ENCODE measurements around the gene SYNCRIP.
A peak's percentile ranks its signal among the peaks of the same experiment; 100 is the strongest.
"Not testable (repeated sequence)": the region's sequence is repeated elsewhere in the genome, so short reads cannot be mapped to it uniquely, and the experiment has no call there.

The SYNCRIP gene

DNA sequence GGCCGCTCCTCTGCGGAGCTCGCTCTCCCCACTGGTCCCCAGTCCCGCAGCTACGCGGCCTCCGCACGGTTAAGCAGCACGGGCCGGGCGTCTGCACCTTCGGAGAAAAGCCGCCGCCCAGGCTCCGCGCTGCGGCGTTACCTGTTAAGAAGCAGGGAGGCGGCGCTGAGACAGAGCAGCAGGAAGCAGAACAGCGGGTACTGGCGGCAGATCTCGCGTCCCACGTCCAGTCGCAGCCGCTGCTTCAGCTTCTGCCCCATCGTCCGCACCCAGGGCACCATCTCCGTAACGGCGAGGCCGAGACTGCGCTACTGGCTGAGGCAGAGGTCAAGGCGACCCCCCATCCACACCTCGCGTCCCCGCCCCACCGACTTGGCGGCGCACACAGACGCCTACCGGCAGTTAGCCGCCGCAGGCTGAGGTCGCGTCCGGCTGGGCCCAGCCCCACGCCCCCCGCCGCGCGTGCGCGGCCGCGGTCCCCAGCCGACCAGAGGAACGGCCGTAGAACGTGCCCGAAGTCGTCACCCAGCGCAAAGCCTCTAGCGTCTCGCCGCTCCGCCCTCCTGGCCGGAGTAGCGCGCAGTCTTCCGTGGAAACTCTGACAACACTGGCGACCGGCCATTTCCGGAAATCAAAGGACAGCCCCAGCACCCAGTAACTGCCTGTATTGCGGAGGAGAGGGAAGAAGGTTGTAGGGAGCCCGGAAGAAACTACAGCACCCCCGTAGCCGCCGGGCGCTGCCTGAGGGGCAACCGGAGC, 49.1 kb downstream of the SYNCRIP start, which contains the start of gene SNX14:
Gene SNX14 (minus strand): TSS at position 421 of the 759 bp plus-strand sequence. CDS start 140 bp downstream, at position 281.
- peak; percentile 92 for DNase-seq

DNA sequence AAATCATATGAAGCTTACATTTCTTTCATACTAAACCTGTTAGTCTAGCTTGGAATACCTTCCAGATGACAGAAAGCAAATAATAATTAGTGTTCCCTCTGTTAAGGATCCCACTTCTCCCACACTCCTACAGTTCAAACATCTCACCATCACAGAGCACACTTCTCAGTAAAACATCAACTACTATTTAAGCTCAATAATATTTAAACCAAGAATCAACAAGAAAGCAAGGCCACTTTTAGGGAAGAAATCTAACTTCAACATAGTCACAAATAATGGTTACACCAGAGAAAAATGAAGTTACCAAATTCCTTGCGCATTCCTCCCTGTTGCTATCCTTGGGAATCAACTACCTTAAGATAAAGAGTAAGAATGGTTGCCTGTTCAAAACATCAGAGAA, 50.7 kb downstream of the SYNCRIP start:
- no peak for DNase-seq

DNA sequence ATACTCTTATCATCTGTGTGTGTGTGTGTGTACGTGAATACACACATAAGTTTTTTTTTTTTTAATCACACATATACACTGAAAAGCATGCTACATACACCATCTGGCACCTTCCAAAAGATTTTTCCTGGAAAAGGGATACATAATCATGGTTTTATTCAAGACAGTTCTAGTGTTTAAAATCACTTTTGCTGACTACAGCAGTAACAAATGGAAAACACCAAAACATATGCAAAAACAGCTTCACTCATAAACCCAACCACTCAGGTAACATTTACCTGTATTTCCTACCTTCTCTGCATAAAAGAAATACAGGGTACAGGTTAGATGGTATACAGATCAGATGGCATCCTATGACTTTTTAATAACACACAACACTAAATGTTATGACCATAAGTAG, 51.5 kb downstream of the SYNCRIP start:
- no peak for DNase-seq

DNA sequence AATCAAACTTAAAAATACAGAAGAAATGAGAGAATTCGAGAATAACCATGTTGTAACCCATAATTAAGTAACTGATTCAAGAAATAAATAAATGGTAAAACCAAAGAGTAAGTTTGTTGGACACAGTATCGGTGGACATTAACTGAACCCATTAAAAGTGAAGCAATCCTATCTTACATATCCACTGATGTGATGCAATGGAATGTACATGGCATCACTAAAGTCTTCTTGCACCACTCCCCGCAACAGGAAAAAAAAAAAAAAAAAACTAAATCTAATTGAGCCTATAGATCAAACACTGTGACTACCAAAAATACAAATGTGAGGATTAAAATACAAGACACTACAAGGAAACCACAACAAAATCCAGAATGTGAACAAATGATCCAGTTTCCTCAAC, 56.9 kb downstream of the SYNCRIP start:
- DNase-seq, result no peak

DNA sequence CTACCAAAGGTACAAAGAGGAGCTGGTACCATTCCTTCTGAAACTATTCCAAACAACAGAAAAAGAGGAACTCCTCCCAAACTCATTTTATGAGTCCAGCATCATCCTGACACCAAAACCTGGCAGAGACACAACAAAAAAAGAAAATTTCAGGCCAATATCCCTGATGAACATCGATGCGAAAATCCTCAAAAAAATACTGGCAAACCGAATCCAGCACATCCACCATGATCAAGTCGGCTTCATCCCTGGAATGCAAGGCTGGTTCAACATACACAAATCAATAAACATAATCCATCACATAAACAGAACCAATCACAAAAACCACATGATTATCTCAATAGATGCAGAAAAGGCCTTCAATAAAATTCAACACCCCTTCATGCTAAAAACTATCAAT, 59.9 kb downstream of the SYNCRIP start:
- not testable (repeated sequence) for DNase-seq

DNA sequence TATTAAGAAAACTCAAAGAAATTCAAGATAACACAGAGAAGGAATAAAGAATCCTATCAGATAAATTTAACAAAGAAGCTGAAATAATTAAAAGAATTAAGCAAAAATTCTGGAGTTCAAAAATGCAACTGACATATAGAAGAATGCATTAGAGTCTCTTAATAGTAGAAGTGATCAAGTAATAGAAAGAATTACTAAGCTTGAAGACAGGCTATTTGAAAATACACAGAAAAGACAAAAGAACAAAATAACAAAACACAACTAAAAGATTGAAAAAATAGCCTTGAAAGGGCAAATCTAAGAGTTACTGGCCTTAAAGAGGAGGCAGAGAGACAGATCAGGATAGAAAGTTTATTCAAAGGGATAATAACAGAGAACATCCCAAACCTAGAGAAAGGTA, 61.1 kb downstream of the SYNCRIP start:
- DNase-seq, result no peak

DNA sequence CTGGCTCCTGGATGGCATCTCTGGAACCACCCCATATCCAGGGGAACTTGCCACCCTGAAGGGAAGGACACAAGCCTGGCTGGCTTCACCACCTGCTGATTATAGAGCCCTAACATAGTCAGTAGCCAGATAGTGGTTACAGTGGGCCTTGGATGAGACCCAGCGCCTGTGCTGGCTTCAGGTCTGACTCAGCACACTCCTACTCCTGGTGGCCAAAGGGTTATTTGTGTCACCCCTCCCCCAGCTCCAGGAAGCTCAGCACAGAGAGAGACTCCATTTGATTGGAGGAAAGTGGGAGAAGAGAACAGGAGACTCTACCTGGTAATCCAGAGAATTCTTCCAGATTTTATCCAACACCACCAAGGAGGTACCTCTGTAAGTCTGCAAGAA, 61.8 kb downstream of the SYNCRIP start:
- DNase-seq, result peak; percentile 21

DNA sequence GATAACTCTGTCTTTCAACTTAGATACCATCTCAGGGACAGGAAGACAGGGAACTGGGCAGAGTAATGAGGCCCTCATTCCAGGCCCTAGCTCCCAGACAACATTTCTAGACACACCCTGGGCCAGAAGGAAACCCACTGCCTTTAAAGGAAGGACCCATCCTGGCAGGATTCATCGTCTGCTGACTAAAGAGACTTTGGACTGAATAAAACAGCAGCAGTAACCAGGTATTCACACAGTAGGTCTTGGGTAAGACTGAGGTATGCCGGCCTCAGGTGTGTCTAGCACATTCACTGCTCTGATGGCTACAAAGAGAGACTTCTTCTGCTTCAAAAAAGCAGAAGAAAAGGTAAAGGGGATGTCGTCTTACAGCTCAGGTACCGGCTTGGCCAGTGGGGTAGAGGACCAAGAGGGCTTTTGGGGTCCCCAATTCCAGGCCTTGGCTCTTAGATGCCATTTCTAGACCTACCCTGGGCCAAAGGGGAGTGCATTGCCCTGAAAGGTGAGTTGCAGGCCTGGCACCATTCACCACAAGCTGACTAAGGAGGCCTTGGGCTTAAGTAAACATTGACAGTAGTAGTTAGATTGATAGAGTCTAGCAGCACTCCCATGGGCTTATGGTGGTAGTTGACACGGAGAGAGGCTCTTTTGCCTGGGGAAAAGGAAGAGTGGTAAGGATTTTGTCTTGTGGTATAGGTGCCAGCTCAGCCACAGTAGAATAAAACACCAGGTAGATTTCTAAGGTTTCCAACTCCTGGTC, 62.4 kb downstream of the SYNCRIP start:
- no peak for DNase-seq

DNA sequence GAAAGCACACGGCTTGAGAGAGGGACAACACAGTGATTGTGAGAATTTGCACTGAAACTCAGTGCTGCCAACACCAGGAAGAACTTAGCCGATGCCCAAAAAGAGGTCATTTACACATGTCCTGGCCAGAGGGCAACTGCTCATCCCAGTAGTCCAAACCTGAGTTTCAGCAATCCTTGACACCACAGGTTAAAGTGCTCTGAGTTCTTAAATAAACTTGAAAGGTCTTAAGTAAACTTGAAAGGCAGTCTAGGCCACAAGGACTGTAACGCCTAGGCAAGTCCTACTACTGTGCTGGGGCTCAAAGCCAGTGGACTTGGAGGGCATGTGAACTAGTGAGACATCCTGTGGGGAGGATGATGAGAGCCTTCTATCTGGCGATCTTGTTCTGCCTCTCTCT, 63.1 kb downstream of the SYNCRIP start:
- no peak for DNase-seq

DNA sequence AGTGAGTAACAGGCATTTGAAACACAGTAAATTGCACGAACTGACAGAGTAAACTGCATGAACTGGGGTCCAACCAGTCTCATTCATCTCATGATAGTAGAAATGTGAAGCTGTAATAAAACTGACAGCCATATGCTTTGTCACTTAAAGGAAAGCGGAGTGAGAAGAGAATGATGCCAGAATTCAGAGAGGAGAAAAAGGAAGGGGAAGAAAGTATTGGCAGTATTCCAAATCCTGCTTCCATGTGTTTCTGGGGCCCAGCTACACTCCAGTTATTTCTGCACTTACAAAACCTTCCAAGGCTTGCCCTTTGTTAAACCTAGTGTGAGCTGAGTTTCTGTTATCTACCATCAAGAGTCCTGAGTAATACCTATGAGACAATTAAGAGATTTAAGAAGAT, 66.2 kb downstream of the SYNCRIP start:
- peak; percentile 16 for DNase-seq

DNA sequence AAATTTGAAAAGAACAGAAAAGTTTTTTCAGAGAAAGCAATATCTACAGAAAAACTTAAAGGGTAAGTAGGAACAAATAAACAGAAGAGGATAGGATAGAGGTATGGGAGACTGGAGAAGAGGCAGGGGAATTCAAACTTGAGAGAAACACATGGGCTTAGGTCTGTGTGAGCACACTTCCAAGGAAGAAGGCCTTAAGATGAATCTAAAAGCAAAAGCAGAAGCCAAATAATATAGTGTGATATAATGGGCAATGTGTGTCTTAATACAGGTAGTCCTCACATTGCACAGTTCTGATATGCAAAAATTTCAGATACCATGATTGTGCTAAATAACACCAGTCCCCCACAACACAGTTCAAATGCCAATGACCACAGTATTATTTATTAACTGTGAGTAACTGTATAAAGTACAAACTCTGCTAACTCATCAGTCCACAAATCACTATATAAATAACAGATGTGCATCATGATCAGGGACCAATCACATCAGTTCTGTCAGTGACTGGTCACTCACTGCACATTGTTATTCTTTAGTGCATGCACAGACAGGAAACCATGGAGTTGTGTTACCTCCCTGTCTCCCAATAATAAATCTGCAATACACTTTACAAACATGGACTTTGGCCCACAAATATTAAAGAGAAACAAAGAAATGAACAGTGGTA, 67.6 kb downstream of the SYNCRIP start:
- peak; percentile 76 for DNase-seq

DNA sequence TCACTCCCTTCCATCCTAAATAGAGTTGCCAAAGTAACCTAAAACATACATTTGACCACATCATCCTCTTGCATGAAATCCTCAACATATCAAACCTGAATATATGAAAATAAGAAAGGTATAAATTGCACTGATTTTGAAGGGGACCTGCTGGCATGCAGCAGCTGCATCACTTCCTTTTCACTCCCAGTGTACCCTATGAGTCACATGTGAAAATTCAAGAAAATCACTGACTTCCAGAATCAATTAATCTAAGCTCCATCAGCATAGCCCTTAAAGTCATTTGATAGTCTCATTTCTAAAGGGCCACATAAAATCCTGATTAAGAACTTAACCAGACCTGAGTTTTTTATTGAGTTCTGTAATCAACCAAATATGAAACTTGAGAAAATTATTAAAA, 73.4 kb downstream of the SYNCRIP start:
- peak; percentile 27 for DNase-seq

DNA sequence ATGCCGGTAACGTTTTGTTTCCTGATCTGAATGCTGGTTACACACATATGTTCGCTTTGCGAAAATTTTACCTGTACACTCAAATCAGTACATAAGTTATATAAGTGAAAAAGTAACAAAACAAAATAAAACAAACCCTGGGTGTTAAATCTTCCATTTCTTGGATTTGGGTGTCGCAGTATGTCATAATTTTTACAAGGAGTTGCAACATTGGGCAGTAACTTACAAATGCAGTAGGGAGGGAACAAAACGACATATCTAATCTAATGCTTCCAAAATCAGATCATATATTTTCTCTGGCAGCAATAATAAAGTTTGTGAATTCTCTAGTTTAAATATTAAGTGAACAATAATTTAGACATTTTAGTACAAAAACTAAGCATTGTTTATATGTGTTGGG, 74.3 kb downstream of the SYNCRIP start:
- DNase-seq, result no peak

DNA sequence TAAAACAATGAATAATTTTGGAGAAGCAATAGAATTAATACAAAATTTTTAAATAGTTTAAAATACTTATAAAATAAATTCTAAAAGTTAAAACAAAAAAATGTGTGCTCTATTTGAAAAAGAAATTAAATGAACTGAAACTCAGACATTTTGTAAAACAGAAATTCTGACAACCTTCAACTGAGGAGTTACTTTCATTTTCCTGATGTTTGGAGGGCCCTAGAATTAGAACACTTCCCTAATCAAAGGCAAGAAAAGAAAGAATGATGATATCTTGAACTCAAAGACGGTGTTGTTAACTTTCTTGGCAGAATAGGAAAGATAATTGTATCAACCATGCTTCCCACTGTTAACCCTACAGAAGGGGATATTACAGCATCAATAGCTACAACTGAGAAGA, 77.0 kb downstream of the SYNCRIP start:
- no peak for DNase-seq

DNA sequence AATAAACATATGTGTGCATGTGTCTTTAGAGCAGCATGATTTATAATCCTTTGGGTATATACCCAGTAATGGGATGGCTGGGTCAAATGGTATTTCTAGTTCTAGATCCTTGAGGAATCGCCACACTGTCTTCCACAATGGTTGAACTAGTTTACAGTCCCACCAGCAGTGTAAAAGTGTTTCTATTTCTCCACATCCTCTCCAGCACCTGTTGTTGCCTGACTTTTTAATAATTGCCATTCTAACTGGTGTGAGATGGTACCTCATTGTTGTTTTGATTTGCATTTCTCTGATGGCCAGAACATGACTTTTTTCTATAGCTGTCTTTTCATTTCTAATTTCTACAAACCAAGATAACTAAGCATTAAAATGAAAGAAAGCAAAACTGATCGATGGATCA, 78.5 kb downstream of the SYNCRIP start:
- DNase-seq, result not testable (repeated sequence)

Data from kidney glomerular epithelial cell (primary cell).